Hepatocyte (in vitro differentiated cells): ENCODE data around the gene EPHB3. TPM values are rescaled to one million over a fixed set of nuclear protein-coding genes. Genes with fewer than 3 reads are reported as not detected.

Source experiments
- DNase-seq: peaks from one replicate; pipeline ENCODE4 v3.0.0-alpha.2; 2016; ENCODE audit warnings: low spot score
- H2AFZ ChIP-seq: fragments of 200-600 bp; sonication (generic); 2 replicates; pipeline ENCODE4 v1.6.0; 2016; ENCODE audit warnings: antibody characterized with exemption, mild to moderate bottlenecking
- H3K27ac ChIP-seq: fragments of 200-600 bp; sonication (generic); 2 replicates; pipeline ENCODE4 v1.5.1; 2016; ENCODE audit warnings: mild to moderate bottlenecking
- H3K27me3 ChIP-seq: fragments of 200-600 bp; sonication (generic); 2 replicates; pipeline ENCODE4 v1.6.1; 2016
- H3K36me3 ChIP-seq: fragments of 200-600 bp; sonication (generic); replicated peaks from 2 replicates; pipeline ENCODE4 v1.5.1; 2016; ENCODE audit warnings: low read depth; ENCODE audit not compliant: insufficient read depth
- H3K4me1 ChIP-seq: fragments of 200-600 bp; sonication (generic); 2 replicates; pipeline ENCODE4 v1.5.1; 2016; ENCODE audit warnings: mild to moderate bottlenecking, moderate library complexity; ENCODE audit not compliant: insufficient read depth
- H3K4me2 ChIP-seq: fragments of 200-600 bp; sonication (generic); 2 replicates; pipeline ENCODE4 v1.6.0; 2016
- H3K4me3 ChIP-seq: fragments of 200-600 bp; sonication (generic); 2 replicates; pipeline ENCODE4 v1.5.1; 2016; ENCODE audit warnings: mild to moderate bottlenecking
- H3K79me2 ChIP-seq: fragments of 200-600 bp; sonication (generic); 2 replicates; pipeline ENCODE4 v1.6.0; 2017; ENCODE audit warnings: mild to moderate bottlenecking
- H3K9me2 ChIP-seq: fragments of 200-600 bp; sonication (generic); replicated peaks from 2 replicates; pipeline ENCODE4 v1.6.0; 2017; ENCODE audit warnings: mild to moderate bottlenecking; ENCODE audit not compliant: insufficient read depth
- H3K9me3 ChIP-seq: fragments of 200-600 bp; sonication (generic); 2 replicates; pipeline ENCODE4 v1.5.1; 2016; ENCODE audit warnings: low read depth, mild to moderate bottlenecking
- H4K20me1 ChIP-seq: fragments of 200-600 bp; sonication (generic); 2 replicates; pipeline ENCODE4 v1.6.0; 2016; ENCODE audit warnings: mild to moderate bottlenecking; ENCODE audit not compliant: insufficient read depth, poor library complexity, severe bottlenecking
- EZH2 ChIP-seq: fragments of 200-600 bp; sonication (generic); IDR thresholded peaks from 2 replicates; pipeline ENCODE4 v1.6.1; 2016; ENCODE audit warnings: antibody characterized with exemption, mild to moderate bottlenecking, borderline replicate concordance
- EZH2phosphoT487 ChIP-seq: fragments of 200-600 bp; sonication (generic); IDR thresholded peaks from one replicate; pipeline ENCODE4 v1.6.1; 2018; ENCODE audit warnings: antibody characterized with exemption, mild to moderate bottlenecking, low read depth, moderate library complexity; ENCODE audit not compliant: unreplicated experiment, severe bottlenecking
- WGBS: methylation state at CpG from one replicate; pipeline ENCODE4 v1.1.6; 2016; ENCODE audit warnings: low lambda C conversion rate; ENCODE audit errors: missing lambda C conversion rate; 5-methylcytosine and 5-hydroxymethylcytosine counted together
- polyA plus RNA-seq: library from polyadenylated mRNA; unstranded; fragments of >200 nt; fragmentation: Nextera tagmentation; extraction: Ambion mirVana; gene quantifications from 2 replicates; pipeline ENCODE4 v1.2.1, GENCODE V29; 2016
- total RNA-seq: library from RNA; depleted of rRNA; stranded (reverse); fragments of >200 nt; gene quantifications from 2 replicates; pipeline ENCODE4 v1.2.3, GENCODE V29; 2014
- TF ChIP-seq, protein P1 (sequence below): fragments of 200-600 bp; sonication (generic); IDR thresholded peaks from 2 replicates; pipeline ENCODE4 v1.5.1; 2016; ENCODE audit warnings: antibody characterized with exemption, mild to moderate bottlenecking; ENCODE audit not compliant: poor library complexity

EPHB3 gene
- total and polyA plus RNA-seq, 2 experiments from 2014 or later: 11.0 to 22.0 TPM

DNA sequence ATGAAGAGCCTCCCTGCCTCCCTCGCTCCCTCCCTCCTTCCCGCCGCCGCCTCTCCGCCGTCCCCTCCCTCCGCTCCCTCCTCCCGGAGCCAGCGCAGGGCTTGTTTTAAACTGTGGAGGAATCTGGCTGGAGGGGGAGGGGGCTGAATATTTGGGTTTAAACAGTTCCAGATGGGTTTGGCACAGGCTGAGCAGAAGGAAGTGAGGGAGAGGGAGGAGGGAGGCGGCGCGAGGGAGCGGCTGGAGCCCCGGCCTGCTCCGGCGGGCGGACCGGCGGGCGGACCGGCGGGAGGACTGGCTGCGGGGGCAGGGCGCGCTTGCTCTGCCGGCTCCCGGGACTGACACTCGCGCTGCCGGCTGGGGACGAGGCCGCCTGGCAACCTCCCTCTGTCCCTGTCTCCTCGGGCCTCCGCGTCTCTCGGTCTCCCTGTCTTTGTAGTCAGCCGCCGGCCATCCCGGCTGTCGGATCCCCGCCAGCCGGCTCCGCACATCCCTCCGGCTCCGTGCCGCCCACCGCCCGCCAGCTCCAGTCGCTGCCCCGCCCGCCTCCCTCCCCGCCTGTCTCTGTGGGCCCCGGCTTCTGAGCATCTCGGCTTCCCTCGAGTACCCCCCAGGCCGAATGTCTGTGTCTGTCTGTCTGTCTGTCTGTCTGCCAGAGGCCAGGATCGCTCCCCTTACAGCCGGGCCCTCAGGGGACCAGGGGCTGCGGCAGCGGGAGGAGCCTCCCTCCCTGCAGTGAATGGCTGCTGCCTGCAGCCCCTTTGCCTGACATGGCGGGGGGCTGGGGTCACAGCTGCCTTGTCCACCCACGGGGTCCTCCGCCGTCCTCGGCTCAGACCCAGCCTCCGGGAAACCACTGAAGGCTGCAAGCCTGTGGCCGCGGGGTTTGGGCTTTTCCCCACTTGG lies 7.6 kb downstream of the EPHB3 start:
- H3K27me3 ChIP-seq: no peaks in the 10 kb centered on the region
- 16% methylated on average over 28 of the region's 68 CpGs for WGBS
- H3K79me2 ChIP-seq: peaks cover 87% of the 10 kb centered on the region

DNA sequence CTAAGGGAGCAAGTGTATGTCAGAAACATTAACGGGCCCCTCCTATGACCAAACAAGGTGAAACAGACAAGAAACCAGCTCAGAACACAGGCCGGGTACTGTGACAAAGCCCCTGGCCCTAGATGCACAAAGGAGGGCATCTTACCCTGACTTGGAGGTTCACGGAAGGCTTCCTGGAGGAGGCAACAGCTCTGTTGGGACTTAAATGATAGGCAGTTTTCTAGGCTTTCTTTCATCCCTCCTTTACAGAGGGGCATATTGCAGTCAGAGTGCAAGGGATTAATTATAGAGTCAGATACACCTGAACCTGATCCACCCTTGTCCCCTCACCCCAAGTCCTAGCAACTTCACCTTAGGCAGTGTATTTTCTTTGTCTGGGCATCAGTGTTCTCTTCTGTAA lies 8.4 kb downstream of the EPHB3 start:
- TF ChIP-seq EZH2phosphoT487 (no peak), EZH2 (no peak)
- TF ChIP-seq, protein P1, sequence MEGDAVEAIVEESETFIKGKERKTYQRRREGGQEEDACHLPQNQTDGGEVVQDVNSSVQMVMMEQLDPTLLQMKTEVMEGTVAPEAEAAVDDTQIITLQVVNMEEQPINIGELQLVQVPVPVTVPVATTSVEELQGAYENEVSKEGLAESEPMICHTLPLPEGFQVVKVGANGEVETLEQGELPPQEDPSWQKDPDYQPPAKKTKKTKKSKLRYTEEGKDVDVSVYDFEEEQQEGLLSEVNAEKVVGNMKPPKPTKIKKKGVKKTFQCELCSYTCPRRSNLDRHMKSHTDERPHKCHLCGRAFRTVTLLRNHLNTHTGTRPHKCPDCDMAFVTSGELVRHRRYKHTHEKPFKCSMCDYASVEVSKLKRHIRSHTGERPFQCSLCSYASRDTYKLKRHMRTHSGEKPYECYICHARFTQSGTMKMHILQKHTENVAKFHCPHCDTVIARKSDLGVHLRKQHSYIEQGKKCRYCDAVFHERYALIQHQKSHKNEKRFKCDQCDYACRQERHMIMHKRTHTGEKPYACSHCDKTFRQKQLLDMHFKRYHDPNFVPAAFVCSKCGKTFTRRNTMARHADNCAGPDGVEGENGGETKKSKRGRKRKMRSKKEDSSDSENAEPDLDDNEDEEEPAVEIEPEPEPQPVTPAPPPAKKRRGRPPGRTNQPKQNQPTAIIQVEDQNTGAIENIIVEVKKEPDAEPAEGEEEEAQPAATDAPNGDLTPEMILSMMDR: no peak
- H3K4me2 ChIP-seq: peak overlapping the region; percentile 98
- no peaks in the 10 kb centered on the region for H3K9me2 ChIP-seq
- 61% methylated on average over 3 of the region's 3 CpGs for WGBS
- H3K79me2 ChIP-seq: peaks cover 85% of the 10 kb centered on the region
- no peak overlapping the region for H3K4me3 ChIP-seq
- no peaks in the 10 kb centered on the region for H3K36me3 ChIP-seq
- H3K27me3 ChIP-seq: no peaks in the 10 kb centered on the region
- no peak for DNase-seq
- H3K27ac ChIP-seq: peak overlapping the region; percentile 91
- no peak overlapping the region for H2AFZ ChIP-seq
- peaks cover 32% of the 10 kb centered on the region for H4K20me1 ChIP-seq
- peaks cover 56% of the 10 kb centered on the region for H3K4me1 ChIP-seq
- H3K9me3 ChIP-seq: no peaks in the 10 kb centered on the region

More for the DNA sequence above, 7.6 kb downstream of the EPHB3 start:
- H3K9me2 ChIP-seq: no peaks in the 10 kb centered on the region
- peak overlapping the region; percentile 38 for H3K4me3 ChIP-seq
- TF ChIP-seq EZH2: no peak
- TF ChIP-seq, protein P1: no peak
- no peak for TF ChIP-seq EZH2phosphoT487
- peaks cover 32% of the 10 kb centered on the region for H4K20me1 ChIP-seq
- peak overlapping the region; percentile 91 for H3K27ac ChIP-seq
- H3K36me3 ChIP-seq: no peaks in the 10 kb centered on the region
- peak; percentile 91 for DNase-seq
- H3K4me1 ChIP-seq: peaks cover 52% of the 10 kb centered on the region
- no peak overlapping the region for H2AFZ ChIP-seq
- peak overlapping the region; percentile 98 for H3K4me2 ChIP-seq
- no peaks in the 10 kb centered on the region for H3K9me3 ChIP-seq

DNA sequence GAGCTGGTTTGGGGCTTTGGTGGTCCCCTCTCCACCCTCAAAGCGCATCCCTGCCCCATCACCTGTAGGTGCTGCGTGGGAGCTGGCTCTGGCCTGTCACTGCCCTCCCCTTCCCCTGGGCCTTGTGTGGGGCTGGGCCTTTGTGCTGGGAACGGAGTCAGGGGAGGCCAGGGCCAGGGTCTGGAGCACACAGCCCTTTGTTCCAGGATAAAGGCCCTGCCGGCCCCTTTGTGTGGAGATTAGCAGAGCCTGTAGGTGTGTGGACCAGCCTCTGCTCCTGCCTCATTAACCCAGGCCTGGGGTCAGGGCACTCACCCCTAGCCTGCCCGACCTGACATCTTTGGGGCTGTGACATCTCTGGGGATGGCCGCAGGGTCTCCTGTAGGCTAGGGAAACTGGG lies 8.9 kb downstream of the EPHB3 start:
- WGBS: 70% methylated on average over 6 of the region's 6 CpGs
- no peaks in the 10 kb centered on the region for H3K9me3 ChIP-seq
- no peaks in the 10 kb centered on the region for H3K27me3 ChIP-seq
- H3K36me3 ChIP-seq: no peaks in the 10 kb centered on the region
- no peaks in the 10 kb centered on the region for H3K9me2 ChIP-seq
- H2AFZ ChIP-seq: no peak overlapping the region
- H4K20me1 ChIP-seq: peaks cover 32% of the 10 kb centered on the region
- TF ChIP-seq EZH2phosphoT487 (no peak), EZH2 (no peak)
- TF ChIP-seq, protein P1: no peak
- peak overlapping the region; percentile 98 for H3K4me2 ChIP-seq
- H3K4me3 ChIP-seq: no peak overlapping the region
- no peak for DNase-seq
- H3K4me1 ChIP-seq: peaks cover 55% of the 10 kb centered on the region
- H3K27ac ChIP-seq: peak overlapping the region; percentile 91
- peaks cover 81% of the 10 kb centered on the region for H3K79me2 ChIP-seq
